ENCODE measurements around the gene TRAK2.

The TRAK2 gene

GRCh38 chr2:201414099-201415023, 36.9 kb downstream of the TRAK2 start:
- Histone ChIP-seq H3K4me1 (ENCODE audit: insufficient read depth, low read length) (peaks cover 11% of the 10 kb centered on the region), H3K36me3 (ENCODE audit: insufficient read depth, low read length) (no peaks in the 10 kb centered on the region), H3K9ac (ENCODE audit: low read depth, low read length) (no peak overlapping the region), H3K9me3 (ENCODE audit: control insufficient read depth, insufficient read depth, low read length) (no peaks in the 10 kb centered on the region)

DNA sequence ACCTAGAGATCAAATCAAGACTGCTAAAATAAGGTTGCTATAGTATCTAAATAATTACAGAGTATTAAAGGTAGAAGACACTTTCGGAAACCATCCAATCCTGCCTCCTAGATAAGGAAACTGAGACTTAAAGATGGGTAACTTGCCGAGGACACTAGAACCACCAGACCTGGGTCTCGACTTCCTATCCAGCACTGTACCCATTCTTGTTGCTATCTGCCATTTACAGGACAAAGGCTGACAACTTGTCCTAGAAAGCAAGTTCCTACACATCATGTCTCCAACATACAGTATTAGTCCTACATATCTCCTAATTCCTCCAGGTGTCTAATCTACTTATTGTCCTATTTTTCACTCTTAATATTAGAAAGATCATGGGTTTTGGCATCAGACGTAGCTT, 37.7 kb downstream of the TRAK2 start:
- H3K4me1 ChIP-seq (ENCODE audit: insufficient read depth, low read length) = peaks cover 11% of the 10 kb centered on the region
- H3K9ac ChIP-seq (ENCODE audit: low read depth, low read length) = no peak overlapping the region

DNA sequence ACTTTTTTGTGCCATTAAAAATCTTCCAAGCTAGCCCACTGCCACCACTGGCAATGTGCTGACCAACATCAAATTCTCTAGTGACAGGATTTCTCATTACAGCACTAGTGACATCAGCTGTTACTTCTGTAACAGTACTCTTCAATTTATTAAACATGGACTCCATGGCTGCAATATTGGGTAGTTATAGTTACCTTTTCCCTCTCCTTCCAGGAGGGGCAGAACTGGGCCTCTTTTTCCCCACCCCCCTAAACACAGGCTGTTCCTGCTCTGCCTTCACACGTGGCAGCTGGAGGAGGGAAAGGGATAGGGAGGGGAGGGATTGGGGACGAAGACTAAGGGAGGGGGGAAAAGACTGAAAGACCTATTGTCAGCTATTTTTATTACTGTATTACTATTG, 38.1 kb downstream of the TRAK2 start:
- no peaks in the 10 kb centered on the region for H3K9me3 ChIP-seq (ENCODE audit: control insufficient read depth, insufficient read depth, low read length)
- no peaks in the 10 kb centered on the region for H3K36me3 ChIP-seq (ENCODE audit: insufficient read depth, low read length)
- H3K9ac ChIP-seq (ENCODE audit: low read depth, low read length) = no peak overlapping the region
- peaks cover 11% of the 10 kb centered on the region for H3K4me1 ChIP-seq (ENCODE audit: insufficient read depth, low read length)

More for the DNA sequence above, 37.7 kb downstream of the TRAK2 start:
- Histone ChIP-seq H3K9me3 (ENCODE audit: control insufficient read depth, insufficient read depth, low read length) (no peaks in the 10 kb centered on the region), H3K36me3 (ENCODE audit: insufficient read depth, low read length) (no peaks in the 10 kb centered on the region)

- Histone ChIP-seq H3K4me1 (ENCODE audit: insufficient read depth, low read length) (peaks cover 11% of the 10 kb centered on the region), H3K9me3 (ENCODE audit: control insufficient read depth, insufficient read depth, low read length) (no peaks in the 10 kb centered on the region), H3K9ac (ENCODE audit: low read depth, low read length) (no peak overlapping the region), H3K36me3 (ENCODE audit: insufficient read depth, low read length) (no peaks in the 10 kb centered on the region)
Observed at GRCh38 chr2:201411421-201411820, 39.8 kb downstream of the TRAK2 start.

- Histone ChIP-seq H3K9me3 (ENCODE audit: control insufficient read depth, insufficient read depth, low read length) (no peaks in the 10 kb centered on the region), H3K9ac (ENCODE audit: low read depth, low read length) (no peak overlapping the region), H3K36me3 (ENCODE audit: insufficient read depth, low read length) (no peaks in the 10 kb centered on the region), H3K4me1 (ENCODE audit: insufficient read depth, low read length) (peaks cover 7% of the 10 kb centered on the region)
Observed at GRCh38 chr2:201408931-201409330, 42.3 kb downstream of the TRAK2 start.

DNA sequence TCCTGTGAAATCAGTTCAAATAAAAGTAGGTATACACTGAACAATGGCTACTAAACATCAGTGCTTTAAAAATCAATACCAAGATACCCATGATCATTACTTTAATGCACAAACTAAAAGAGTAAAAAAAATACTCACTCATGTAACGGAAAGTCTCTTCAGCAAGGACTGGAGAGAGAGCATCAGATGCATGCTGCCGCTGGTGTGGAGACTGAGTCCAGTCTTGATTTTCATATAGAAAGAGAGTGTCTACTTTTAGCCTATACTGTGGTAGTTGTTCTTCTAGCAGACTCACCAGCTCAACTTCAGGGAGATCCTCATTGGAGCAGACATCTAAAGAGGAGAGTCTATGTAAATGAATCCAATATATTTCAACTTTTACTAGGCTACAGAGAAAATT, 44.0 kb downstream of the TRAK2 start:
- no peaks in the 10 kb centered on the region for H3K9me3 ChIP-seq (ENCODE audit: control insufficient read depth, insufficient read depth, low read length)
- H3K36me3 ChIP-seq (ENCODE audit: insufficient read depth, low read length) = no peaks in the 10 kb centered on the region
- no peak overlapping the region for H3K9ac ChIP-seq (ENCODE audit: low read depth, low read length)
- no peaks in the 10 kb centered on the region for H3K4me1 ChIP-seq (ENCODE audit: insufficient read depth, low read length)

GRCh38 chr2:201406077-201406662, 45.1 kb downstream of the TRAK2 start:
- H3K36me3 ChIP-seq (ENCODE audit: insufficient read depth, low read length) = no peaks in the 10 kb centered on the region
- H3K9ac ChIP-seq (ENCODE audit: low read depth, low read length) = no peak overlapping the region
- no peaks in the 10 kb centered on the region for H3K4me1 ChIP-seq (ENCODE audit: insufficient read depth, low read length)
- H3K9me3 ChIP-seq (ENCODE audit: control insufficient read depth, insufficient read depth, low read length) = no peaks in the 10 kb centered on the region

DNA sequence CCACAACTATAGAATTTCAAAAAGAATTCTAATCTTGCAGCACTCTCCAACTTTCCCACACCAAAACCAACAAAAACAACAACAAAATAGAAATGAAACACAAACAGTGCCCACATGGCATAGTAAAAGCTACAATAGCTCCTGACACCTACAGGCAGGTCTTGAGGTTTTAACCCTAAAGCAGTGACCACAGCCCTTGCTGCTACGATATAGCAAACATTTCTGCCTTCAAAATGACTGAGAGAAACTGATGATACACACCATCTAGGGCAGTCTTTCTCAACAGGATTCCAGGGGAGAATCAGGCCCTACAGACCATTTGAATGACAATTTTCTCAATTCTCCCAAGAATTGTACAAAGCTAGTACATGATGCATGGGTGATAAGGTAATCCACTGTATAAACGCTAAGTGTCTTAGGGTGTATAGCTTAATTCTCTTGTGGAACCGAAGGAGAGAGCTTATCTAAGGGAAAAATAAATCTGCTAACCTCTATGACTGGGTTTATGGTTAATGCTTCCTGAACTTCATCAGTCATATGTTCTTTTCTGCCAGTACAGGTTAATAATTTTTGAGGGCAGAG, 46.5 kb downstream of the TRAK2 start:
- Histone ChIP-seq H3K9me3 (ENCODE audit: control insufficient read depth, insufficient read depth, low read length) (no peaks in the 10 kb centered on the region), H3K36me3 (ENCODE audit: insufficient read depth, low read length) (no peaks in the 10 kb centered on the region), H3K4me1 (ENCODE audit: insufficient read depth, low read length) (no peaks in the 10 kb centered on the region), H3K9ac (ENCODE audit: low read depth, low read length) (no peak overlapping the region)

GRCh38 chr2:201403880-201404279, 47.4 kb downstream of the TRAK2 start:
- no peak overlapping the region for H3K9ac ChIP-seq (ENCODE audit: low read depth, low read length)
- no peaks in the 10 kb centered on the region for H3K4me1 ChIP-seq (ENCODE audit: insufficient read depth, low read length)
- H3K36me3 ChIP-seq (ENCODE audit: insufficient read depth, low read length) = no peaks in the 10 kb centered on the region
- H3K9me3 ChIP-seq (ENCODE audit: control insufficient read depth, insufficient read depth, low read length) = no peaks in the 10 kb centered on the region

DNA sequence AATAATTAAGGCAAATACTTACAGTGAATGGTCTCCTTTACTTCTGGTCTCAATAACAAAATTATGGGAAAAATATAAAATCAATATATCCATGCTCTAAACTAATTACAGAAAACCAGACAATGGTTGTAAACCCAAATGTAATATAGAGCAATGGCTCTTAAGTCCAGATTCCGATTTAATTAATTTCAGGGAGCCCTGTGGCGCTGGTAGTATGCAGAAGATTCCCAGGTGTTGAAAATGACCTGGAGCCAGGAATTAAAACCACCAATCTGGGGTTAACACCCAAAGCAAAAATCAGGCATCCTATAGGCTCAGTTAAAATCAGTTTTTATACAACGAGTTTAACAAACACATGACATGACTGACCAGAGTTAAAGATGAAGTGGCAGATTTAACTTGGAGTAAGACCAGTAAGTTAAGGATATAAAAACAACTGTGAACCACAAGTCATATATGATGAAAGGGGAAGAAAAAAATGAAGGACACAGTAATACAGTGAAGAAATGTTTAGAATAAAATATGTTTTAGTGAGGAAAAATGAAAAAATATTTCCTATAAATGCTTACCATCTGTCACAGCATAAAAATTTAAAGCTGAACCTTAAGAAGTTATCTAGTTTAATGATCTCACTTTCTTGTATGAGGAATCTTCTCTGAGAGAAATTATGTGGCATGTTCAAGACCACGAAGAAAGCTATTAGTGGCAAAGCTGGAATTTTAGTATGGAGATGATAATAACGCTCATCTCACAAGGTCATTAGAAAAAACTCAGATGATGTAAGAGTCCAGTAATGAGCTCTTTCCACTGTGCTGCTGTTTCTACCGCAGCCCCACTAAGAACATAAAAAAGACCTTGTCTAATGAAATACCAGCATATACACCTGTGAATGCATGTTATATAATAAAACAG, 48.4 kb downstream of the TRAK2 start:
- no peaks in the 10 kb centered on the region for H3K9me3 ChIP-seq (ENCODE audit: control insufficient read depth, insufficient read depth, low read length)
- no peaks in the 10 kb centered on the region for H3K4me1 ChIP-seq (ENCODE audit: insufficient read depth, low read length)
- no peak overlapping the region for H3K9ac ChIP-seq (ENCODE audit: low read depth, low read length)
- H3K36me3 ChIP-seq (ENCODE audit: insufficient read depth, low read length) = peaks cover 2% of the 10 kb centered on the region

GRCh38 chr2:201401815-201402214, 49.4 kb downstream of the TRAK2 start:
- H3K4me1 ChIP-seq (ENCODE audit: insufficient read depth, low read length) = no peaks in the 10 kb centered on the region
- no peak overlapping the region for H3K9ac ChIP-seq (ENCODE audit: low read depth, low read length)
- peaks cover 4% of the 10 kb centered on the region for H3K36me3 ChIP-seq (ENCODE audit: insufficient read depth, low read length)
- no peaks in the 10 kb centered on the region for H3K9me3 ChIP-seq (ENCODE audit: control insufficient read depth, insufficient read depth, low read length)

- peaks cover 4% of the 10 kb centered on the region for H3K36me3 ChIP-seq (ENCODE audit: insufficient read depth, low read length)
- H3K9me3 ChIP-seq (ENCODE audit: control insufficient read depth, insufficient read depth, low read length) = no peaks in the 10 kb centered on the region
- H3K9ac ChIP-seq (ENCODE audit: low read depth, low read length) = no peak overlapping the region
- no peaks in the 10 kb centered on the region for H3K4me1 ChIP-seq (ENCODE audit: insufficient read depth, low read length)
Observed at GRCh38 chr2:201396595-201396994, 54.7 kb downstream of the TRAK2 start.

DNA sequence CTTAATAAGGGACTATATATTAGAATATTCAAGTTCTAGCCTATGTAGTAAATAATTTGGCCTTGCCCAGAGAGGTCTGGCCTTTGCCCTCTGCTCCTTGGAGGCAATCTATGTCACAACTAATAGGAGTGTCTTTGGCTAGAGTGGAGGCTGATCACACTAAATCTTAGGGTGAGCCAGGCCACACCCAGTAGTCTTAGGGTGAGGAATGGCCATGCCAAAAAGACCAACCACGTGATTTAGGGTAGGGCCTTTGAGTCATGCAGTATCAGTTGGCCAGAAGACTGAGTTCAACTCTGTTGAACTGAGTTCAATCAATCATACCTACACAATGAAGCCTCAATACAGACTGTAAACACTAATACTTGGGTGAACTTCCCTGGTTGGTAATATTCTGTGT, 68.1 kb downstream of the TRAK2 start:
- Histone ChIP-seq H3K4me1 (ENCODE audit: insufficient read depth, low read length) (peaks cover 6% of the 10 kb centered on the region; the same call in 1 of the 2 replicates), H3K9ac (ENCODE audit: low read depth, low read length) (no peak overlapping the region), H3K36me3 (ENCODE audit: insufficient read depth, low read length) (peaks cover 14% of the 10 kb centered on the region), H3K9me3 (ENCODE audit: control insufficient read depth, insufficient read depth, low read length) (no peaks in the 10 kb centered on the region)
